Activated gamma-delta T cell (primary cell): ENCODE data around the gene COL23A1.
"Not testable (repeated sequence)": the region's sequence is repeated elsewhere in the genome, so short reads cannot be mapped to it uniquely, and the experiment has no call there.

Experiments used
- DNase-seq: peaks from one replicate; lab custom pipeline; 2025; lab: John Stamatoyannopoulos, UW

COL23A1 gene

DNA sequence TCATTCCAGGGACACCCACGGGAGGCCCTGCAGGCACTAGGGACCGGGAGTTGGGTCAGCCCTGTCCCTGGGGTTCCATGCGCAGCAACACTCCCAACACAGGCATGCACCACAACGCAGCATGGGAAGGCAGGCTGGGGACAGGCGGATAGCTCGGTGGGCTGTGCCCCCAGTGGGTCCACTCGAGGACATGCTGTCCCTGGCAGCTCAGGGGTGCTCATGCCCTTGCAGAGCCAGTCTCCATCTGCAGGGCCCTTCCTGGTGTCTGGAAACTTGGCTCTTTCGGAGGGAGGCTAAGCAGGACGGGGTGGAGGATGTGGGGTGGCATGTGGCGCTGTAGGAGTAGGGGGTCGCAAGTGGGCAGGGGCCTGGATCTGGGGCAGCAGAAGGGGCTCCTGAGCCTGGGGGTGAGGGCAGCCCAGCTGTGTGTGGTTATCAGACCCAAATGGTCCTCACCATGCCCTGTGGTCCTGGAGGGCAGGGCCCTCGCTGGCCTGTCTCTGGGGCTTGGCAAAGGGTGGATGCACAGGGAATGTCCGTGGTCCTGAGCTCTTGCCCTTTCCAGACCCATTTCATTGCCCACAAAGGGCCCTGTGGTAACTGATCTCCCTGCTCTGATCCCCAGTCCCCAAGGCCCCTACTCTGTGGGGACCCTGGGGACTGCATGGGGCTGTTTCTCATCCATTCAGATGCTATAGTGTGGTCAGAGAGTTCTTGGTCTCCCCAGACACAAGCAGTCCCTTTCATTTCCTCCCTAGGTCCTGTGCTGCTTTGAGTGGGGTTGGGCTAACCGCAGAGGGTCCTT is 267.3 kb downstream of the COL23A1 start:
- no peak for DNase-seq

DNA sequence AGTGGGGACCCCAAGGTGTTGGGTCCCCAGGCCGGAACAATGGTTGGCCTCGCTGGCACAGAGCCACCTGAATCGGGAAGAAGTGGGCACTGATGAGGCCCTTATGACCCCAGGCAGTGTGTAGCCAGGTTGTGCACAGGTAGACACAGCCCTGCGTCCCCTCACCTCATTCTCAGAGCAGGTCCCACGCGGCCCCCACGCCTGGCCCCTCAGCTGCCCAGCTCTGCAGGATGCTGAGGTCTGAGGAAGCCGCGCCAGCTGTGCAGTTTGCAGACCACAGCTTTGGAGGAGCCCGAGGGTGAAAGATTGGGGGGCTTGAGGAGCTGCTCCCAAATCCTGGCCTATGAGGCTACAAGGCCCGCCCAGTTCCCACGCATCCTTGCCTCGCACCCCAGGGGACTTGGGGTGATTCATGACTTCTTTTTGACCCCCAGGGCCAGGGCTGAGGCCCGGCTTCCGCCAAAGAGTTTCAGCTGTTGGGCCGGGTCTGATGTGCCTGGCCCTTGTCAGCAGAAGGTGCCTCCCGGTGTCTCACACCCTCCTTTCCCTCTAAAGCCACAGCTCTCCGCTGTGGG is 269.8 kb downstream of the COL23A1 start:
- DNase-seq = no peak

DNA sequence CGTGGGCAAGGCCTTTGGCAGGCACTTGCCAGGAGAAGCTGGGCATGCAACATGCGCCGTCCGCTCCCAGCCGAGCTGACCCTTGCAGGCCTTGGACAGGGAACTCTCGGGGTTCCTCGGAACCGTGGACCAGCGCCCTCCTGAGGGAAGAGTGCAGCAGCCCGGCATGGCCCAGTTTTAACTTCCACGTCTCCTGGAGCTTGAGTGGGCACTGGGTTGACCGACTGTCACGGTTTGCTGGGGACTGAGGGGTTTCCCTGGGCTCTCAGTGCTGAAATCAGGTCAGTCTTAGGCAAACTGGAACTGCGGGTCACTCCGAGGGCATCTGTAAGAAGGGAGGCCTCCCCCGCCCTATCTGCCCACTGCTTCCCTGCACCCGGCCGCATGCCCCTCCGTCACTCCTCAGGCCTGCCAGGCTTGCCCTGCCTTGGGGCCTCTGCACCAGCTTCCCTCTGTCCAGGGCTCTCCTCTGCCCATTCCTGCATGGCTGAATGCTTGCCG is 270.6 kb downstream of the COL23A1 start:
- DNase-seq = no peak

DNA sequence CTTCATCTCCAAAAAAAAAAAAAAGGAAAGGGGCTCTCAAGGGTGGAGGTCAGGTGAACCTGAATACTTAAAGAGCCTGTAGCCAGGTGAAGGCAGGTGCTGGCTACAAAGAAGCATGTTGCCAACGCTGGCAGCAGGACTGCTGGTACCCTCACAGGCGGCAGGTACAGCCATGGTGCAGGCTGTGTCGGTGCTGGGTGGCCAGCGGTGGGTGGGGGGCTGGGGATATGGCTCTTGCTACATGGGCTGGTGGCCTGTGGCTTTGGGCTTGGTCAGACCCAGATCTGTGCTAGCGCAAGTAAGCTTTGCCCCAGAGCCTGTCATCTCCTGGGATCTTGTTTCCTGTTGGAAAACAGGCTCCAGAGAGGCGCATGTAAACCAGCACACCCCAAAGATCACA is 271.3 kb downstream of the COL23A1 start:
- DNase-seq = no peak

DNA sequence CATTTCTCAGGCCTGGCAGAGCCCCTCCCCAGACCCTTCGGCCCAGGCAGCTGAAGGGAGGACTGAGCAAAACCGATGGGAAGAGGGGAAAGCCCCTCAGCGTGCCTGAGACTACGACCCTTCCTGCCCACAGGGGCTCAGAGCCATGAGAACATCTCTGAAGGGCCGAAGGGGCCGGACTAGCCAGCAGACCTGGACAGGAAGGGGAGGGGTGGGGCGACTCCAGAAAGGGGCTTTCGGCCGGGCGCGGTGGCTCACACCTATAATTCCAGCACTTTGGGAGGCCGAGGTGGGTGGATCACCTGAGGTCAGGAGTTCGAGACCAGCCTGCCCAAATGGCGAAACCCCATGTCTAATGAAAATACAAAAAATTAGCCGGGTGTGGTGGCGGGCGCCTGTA is 271.8 kb downstream of the COL23A1 start:
- DNase-seq = no peak

DNA sequence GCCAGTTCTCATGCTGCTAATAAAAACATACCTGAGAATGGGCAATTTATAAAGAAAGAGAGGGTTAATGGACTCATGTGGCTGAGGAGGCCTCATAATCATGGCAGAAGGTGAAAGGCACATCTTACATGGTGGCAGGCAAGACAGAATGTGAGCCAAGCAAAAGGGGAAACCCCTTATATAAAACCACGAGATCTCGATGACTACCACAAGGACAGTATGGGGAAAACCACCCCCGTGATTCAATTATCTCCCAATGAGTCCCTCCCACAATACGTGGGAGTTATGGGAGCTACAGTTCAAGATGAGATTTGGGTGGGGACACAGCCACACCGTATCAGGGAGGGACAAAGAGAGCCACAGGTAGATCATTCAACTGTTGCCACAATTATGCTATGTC is 272.5 kb downstream of the COL23A1 start:
- not testable (repeated sequence) for DNase-seq

DNA sequence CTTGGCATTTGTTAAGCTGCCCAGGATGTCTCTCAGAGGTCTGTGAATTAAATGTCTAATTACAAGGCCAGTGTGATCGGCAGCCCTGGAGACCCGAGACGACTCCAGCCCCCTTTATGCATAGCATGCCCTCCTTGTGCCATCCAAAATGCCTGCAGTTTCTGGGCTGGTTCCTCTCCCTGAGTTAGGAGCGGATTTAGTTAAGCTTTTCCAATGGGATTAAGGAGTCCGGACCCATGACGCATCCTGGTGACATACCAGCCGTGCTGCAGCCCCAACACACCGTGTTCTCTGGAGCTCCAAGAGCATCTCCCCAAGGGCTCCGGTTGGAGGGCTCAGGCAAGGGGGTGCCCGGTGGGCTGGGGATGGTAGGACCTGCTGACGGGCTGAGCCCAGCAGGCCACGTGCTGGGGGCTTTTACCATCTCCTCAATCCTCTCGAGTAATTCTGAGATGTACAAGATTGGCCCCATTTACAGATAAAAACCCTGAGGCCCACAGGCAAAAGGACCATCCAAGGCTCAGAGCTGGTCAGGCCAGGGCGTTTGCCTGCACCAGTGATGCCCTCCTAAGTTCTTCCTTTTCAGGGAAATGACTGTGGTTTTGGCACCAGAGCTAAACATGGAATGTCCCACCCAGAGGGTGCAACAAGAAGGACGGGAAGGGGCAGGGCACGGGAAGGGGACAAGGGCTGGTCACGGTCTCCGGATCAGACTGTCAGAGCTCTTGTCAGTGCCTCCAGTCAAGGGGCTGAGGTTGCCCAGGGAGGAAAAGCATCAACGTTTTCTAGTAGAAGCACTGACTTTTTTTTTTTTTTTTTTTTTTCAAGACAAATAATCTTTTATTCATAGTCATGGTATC is 275.0 kb downstream of the COL23A1 start:
- no peak for DNase-seq

DNA sequence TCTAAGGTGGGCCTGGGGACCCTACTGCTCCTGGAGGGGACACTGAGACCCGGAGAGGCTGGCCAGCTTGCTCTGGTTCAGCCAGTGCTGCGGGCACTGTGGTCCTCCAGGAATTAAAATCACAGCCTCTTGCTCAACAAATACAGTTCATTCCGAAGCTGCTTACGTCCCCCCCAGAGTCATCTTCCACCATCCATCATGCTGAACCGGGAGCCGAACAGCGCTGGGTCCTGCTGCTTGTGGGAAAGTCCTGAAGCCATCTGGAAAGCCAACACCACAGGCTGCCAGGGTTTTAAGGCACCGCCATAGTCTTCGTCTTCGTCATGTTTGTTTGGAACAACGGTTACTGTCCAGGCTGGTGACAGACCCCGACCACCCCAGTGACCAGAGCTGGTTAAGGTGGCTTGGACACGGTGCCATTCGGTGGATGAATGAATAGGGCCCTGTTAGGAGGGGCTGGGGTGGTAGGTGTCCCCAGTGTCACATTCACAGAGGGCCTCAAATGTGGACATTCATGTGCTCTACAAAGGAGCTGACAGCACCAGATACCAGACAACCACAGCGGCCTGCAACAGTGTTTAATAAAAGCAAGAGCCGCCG is 276.0 kb downstream of the COL23A1 start:
- DNase-seq = no peak

DNA sequence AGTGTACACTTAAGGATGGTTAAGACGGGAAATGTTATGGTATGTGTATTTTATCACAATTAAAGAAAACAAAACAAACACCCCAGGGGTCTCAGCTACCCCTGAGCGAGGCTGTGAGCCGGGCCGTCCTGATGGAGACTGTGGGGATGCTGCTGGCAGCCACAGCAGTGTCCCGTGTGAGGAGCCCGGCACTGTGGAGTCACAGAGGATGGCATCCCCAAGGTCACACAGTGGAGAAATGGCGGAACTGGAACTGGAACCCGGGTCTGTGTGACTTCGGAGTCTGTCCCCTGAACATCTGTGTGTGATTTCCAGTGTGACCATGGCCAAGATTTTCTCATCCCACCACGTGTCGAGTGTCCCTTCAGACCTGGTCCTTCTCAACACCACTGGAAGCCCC is 276.9 kb downstream of the COL23A1 start:
- DNase-seq = no peak

DNA sequence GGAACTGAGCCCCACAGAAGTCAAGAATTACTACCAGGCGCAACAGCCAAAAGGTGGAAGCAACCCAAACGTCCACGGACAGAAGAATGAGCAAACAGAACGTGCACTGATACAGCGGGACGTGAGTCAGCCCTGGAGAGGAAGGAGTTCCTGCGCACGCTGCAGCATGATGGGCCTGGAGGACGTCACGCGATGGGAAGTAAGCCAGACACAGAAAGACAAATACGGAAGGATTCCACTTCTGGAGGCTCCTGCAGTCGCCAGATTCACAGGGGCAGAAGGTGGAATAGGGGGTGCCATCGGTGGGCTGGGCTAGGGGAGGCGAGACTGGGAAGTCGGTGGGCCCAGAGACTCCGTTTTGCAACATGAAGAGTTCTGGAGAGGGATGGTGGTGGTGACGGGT is 277.3 kb downstream of the COL23A1 start:
- no peak for DNase-seq

DNA sequence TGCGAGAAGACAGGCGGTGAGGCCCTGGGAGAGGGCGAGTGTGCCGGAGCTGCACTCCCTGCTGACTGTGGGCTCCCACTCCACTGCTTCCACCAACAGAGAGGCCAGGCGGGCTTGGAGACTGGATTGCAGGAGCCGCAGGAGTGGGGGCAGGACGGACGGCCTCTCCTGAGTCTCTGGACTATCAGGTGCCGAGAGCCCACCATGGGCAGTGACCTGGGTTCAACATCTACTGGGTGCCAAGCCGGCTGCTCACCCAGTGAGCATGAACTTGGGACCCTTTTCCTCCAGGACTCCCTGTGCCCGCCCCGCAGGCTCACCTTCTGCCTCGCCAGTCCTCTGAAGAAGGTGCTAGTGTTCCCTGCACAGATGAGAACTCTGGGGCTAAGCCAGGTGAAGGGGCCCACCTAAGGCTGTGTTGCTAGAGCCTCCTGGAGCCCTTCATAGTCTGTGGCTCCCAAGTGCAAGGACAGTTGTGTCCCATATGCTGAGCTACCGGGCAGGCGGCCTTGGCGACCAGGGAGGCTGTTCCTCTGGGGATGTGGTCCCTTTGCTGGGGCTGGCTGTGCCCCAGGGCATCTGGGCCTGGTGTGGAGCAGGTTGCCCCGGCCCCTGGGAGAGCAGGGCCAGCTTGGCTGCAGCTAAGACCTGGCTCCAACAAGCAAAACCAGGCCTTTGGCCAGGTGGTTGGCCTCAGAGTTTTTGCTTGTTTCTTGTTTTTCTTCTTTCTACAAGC is 279.9 kb downstream of the COL23A1 start:
- no peak for DNase-seq

DNA sequence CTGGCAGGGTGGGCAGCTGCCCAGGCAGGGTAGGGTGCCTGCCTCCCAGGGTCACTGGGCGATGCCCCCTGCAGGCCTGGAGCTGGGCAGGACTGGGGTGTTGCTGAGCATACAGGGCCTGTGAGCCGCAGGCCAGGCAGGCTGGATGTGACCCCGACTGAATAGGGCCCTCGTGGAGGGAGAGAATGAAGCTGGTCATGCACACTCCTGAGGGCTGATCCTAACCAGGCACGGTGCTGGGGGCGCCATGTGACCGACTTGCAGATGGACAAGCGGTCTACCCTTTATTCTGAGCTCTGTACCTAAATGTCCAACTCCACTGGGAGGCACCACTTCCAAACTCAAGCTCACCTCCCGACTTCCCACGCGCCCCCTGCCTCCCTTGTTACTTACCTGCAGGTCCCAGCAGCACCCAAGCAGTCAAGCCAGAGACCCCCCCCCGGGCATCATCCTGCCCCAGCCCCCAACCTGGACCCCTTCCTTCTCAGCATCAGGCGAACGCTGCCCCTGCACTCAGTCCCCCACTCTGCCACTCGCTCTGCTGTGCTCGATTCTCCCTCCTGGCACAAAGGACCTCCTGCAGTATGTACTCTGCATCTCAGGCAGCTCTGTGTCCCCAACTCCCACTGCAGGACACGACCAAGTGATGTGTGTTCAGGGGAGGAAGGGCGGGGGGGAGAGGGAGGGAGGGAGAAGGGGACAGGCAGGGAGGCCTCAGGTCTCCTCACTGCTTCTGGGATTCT is 280.8 kb downstream of the COL23A1 start:
- DNase-seq = no peak

DNA sequence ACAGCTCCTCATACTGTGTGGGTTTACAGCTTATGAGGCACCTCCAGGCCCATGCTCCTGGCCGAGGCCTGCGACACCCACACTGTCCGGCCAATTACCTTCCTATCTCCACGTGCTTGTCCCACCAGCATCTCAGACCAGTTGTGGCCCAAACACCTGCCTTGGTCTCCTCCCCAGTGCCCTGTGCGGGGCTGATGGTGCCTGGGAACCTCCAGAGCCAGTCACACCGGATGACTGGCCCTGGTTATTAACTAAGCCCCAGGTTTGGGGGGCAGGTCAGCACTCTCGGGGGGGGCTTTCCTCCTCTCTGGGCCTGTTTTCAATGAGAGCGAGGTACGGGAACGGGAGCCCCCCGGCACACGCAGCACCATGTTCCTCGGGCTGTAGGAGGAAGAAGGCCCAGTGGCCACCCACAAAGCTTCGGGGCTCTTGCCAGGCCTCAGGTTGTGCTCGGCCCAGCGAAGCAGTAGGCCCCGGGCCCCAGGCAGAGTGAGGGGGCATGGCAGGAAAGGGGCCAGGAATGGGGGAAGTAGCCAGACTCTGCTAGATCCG is 281.6 kb downstream of the COL23A1 start:
- no peak for DNase-seq

DNA sequence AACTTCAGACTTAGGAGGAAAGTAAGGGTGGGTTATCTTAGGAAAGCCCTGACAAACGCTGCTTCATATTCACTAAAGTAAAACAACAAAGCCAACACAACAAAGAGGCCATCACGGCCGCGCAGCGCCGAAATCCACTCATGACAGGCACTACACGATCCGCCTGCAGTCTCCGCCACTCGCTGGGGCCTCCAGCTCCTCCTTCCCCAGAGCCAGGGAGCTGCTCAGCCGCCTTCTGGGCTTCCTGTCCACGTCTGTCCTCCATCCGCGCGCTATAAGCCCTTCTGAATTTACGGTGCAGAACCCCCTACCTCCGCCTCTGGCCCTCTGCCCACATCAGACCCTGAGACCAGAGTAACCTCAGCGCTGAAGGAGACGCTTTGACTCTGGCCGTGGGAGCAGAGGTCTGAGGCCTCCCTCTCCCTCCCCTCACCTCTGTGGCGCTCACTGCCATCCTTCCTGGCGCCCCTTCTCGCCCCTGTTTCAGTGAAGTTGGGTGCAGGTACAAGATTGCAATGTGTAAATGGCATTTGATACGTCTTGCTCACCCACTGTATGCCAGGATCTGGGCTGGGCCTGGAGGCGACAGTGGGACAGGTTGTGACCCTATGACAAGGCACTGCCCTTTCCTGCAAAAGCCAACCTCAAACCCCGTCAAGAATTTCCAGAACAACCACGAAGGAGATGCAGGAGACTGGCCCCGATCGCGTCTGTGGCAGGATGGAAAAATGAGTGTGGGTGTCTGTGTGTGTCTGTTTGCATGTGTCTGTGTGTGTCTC is 282.7 kb downstream of the COL23A1 start:
- DNase-seq = no peak

DNA sequence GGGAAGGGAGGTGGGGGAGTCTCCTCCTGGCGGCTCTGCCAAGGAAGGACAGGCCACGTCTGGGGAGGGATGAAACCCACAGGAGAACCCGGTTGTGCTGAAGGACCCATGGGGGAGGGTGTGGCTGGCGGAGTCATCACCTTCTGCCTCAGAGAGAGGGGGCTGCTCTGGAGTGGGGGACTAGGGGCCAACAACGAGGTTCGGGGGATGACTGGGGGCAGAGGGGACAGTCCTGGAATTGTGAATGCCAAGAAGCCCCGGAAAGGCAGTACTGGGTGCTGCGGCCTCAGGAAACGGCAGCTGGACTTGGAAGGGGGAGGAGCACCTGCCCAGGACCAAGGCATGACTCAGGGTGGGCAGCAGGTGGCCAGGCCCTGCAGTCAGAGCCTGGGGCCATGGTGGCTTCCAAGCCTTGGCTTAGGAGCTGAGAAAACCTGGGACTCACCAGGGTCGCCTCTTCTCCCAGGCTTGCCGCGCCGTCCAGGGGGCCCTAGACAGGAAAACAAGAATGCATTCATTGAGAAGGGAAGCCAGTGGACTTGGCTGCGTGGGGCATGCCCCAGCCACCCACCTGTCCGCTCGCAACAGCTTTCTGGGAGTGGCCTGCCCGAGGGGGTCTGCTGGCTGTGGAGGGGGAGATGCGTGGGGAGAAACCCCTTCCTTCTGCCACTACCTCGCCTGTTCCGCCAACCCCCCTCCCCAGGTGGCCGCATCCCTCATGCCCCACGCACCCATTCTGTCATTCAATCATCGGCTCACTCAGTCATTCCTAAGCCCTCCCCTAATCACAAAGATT is 283.6 kb downstream of the COL23A1 start:
- DNase-seq = no peak

DNA sequence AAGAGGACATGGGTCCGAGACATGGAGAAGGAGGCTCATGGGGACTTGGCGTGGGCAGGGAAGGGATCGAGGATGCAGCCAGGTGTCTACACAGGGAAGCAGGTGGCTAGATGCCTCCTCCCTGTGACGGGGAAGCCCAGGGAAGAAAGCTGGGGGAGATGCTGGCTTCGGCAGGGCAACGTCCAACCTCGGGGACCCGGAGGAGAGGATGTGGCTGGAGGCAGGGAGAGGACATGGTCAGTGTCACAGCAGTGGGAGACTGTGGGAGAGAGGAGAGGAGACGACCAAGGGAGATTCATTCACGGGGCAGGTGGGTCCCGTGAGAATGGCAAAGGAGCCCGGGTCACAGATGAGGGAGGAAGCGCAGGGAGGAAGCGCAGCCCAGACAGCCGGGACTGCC is 284.4 kb downstream of the COL23A1 start:
- no peak for DNase-seq

DNA sequence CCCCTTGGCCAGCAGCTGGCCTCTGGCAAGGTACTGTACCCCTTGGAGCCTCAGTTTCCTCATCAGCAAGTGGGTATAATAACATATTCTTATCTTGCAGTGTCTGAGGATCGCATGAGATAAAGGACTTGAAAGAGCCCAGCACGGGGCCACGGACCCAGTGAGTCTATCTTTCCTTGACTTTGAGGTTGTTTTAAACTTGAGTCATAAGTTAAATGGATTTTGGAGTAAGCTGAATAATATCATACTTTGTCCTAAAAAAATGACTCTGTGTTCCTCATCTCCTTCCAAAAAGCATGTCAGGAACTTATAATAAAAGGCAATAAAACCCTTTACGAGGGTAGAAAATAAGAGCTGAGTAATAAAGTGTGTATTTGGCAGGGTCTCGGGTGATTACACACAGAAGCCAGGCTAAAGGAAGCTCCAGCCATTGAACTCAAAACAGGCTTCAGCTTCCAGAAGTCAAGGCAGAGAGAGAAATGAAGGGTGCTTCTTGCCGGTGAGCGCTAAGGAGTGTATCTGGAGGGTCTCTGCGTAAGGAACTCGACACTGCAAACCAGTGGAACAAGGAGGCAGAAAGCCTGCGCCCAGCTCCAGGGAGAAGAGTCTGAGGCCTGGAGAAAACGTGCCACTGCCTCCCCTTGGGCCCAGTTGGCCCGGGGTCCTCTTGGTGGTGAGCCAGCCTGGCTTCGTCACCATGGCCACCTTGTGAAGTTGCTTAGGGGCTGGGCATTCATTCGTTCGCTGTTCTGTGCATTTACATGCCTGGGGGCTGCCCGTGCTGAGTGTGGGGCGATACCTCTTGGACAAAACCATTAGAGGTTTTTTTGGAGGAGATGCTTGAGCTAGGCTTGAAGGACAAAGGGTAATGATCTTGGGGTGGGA is 285.2 kb downstream of the COL23A1 start:
- DNase-seq = no peak

DNA sequence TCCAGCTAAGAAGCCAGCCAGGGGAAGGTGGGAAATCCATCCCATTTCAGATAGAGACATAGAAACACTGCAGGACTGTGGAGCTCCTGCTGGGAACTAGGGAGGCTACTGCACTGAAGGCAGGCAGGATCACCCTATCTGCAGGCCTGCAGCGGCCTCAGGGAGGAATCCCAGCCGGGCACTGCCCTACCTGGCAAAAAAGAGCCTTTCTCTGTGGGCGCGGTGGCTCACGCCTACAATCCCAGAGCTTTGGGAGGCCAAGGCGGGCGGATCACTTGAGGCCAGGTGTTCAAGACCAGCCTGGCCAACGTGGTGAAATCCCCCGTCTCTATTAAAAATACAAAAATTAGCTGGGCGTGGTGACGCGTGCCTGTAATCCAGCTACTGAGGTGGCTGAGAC is 286.2 kb downstream of the COL23A1 start:
- no peak for DNase-seq
